ENCODE measurements around the gene PCDHGA2.

PCDHGA2 gene

DNA sequence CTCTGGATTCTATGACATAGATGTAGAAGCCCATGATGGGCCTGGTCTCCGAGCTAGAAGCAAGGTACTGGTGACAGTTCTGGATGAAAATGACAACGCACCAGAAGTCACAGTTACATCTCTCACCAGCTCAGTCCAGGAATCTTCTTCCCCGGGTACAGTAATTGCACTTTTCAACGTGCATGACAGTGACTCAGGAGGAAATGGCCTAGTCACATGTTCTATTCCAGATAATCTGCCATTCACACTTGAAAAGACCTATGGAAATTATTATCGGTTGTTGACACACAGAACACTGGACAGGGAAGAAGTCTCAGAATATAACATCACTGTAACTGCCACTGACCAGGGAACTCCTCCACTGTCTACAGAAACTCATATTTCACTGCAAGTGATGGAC lies 17.6 kb downstream of the PCDHGA2 start:
- no peak overlapping the region for H3K27ac Mint-ChIP-seq
- DNase-seq = no peak
- no peak overlapping the region for H3K4me3 Mint-ChIP-seq
- H3K27me3 Mint-ChIP-seq = peaks cover 50 to 92% of the 10 kb centered on the region in 2 donors
- peaks cover under 1% of the 10 kb centered on the region for H3K36me3 Mint-ChIP-seq (ENCODE audit: insufficient read depth)
- H3K4me1 Mint-ChIP-seq (ENCODE audit: low read depth in 2 of 2) = peaks cover 2 to 5% of the 10 kb centered on the region in 2 donors
- no peak for ATAC-seq (replicated peaks)
- peaks cover 0 to 7% of the 10 kb centered on the region in 2 donors for H3K9me3 Mint-ChIP-seq

DNA sequence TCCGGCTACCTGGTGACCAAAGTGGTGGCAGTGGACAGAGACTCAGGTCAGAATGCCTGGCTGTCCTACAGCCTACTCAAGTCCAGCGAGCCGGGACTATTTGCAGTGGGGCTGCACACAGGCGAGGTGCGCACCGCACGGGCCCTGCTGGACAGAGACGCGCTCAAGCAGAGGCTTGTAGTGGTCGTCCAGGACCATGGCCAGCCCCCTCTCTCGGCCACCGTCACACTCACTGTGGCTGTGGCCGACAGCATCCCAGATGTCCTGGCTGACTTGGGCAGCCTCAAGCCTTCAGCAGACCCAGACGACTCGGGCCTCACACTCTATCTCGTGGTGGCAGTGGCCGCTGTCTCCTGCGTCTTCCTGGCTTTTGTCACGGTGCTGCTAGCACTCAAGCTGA lies 18.4 kb downstream of the PCDHGA2 start:
- H3K27ac Mint-ChIP-seq = no peak overlapping the region
- H3K4me1 Mint-ChIP-seq (ENCODE audit: low read depth in 2 of 2) = peaks cover 2 to 5% of the 10 kb centered on the region in 2 donors
- no peak overlapping the region for H3K4me3 Mint-ChIP-seq
- peaks cover 0 to 7% of the 10 kb centered on the region in 2 donors for H3K9me3 Mint-ChIP-seq
- DNase-seq (no peak), ATAC-seq (replicated peaks) (no peak)
- peaks cover 7% of the 10 kb centered on the region for H3K36me3 Mint-ChIP-seq (ENCODE audit: insufficient read depth)
- H3K27me3 Mint-ChIP-seq = peaks cover 51 to 96% of the 10 kb centered on the region in 2 donors

DNA sequence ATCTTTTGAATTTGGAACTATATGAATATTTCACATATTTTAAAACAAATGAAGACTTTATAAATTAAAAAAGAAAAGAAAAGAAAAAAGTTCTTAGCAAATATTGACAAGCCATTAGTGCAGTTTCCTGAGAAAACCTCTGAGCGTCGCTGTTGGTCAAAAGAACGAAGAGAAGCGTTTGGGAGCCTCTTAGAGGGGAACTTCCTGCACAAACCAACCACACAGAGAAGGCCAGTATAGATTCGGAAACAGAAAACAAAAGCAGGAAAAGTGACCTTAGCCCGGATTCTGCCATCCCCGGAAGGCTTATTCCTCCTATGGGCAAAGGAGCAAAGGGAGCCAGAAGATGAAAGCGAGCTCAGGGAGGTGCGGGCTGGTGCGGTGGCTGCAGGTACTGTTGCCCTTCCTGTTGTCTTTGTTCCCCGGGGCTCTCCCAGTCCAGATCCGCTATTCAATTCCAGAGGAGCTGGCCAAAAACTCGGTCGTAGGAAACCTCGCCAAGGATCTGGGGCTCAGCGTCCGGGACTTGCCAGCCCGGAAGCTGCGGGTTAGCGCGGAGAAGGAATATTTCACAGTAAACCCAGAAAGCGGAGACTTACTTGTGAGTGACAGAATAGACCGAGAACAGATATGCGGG lies 21.3 kb downstream of the PCDHGA2 start, which contains the start of gene PCDHGB2:
TSS of gene PCDHGB2 (plus strand) at position 205 of the 637 bp plus-strand sequence. CDS start at position 347, 142 bp downstream.
- DNase-seq (peak in 1 of 3 experiments; percentile 20), ATAC-seq (replicated peaks) (peak; percentile 54)
- H3K27me3 Mint-ChIP-seq = peaks cover 59 to 95% of the 10 kb centered on the region in 2 donors
- peaks cover 2 to 9% of the 10 kb centered on the region in 2 donors for H3K4me1 Mint-ChIP-seq (ENCODE audit: low read depth in 2 of 2)
- H3K4me3 Mint-ChIP-seq = peak within 1 kb of the TSS; percentile 65 to 80
- H3K36me3 Mint-ChIP-seq (ENCODE audit: insufficient read depth) = peaks cover 13% of the 10 kb centered on the region
- H3K27ac Mint-ChIP-seq = peak within 1 kb of the TSS; percentile 44 to 47
- peaks cover 0 to 15% of the 10 kb centered on the region in 2 donors for H3K9me3 Mint-ChIP-seq

DNA sequence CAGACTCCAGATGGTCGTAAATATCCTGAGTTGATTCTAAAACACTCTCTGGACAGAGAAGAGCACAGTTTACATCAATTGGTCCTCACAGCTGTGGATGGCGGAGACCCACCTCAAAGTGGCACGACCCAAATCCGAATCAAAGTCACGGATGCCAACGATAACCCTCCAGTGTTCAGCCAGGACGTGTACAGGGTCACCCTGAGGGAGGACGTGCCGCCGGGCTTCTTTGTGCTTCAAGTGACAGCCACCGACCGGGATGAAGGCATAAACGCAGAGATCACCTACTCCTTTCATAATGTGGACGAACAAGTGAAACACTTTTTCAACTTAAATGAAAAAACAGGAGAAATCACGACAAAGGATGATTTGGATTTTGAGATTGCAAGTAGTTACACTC lies 22.1 kb downstream of the PCDHGA2 start:
- ATAC-seq (replicated peaks) (no peak), DNase-seq (no peak)
- Mint-ChIP-seq H3K27ac (no peak overlapping the region), H3K4me1 (ENCODE audit: low read depth in 2 of 2) (peaks cover 2 to 9% of the 10 kb centered on the region in 2 donors), H3K27me3 (peaks cover 60 to 95% of the 10 kb centered on the region in 2 donors), H3K36me3 (ENCODE audit: insufficient read depth) (peaks cover 16% of the 10 kb centered on the region), H3K4me3 (peak overlapping the region in 1 of 2 donors; percentile 80), H3K9me3 (peaks cover 0 to 15% of the 10 kb centered on the region in 2 donors)

DNA sequence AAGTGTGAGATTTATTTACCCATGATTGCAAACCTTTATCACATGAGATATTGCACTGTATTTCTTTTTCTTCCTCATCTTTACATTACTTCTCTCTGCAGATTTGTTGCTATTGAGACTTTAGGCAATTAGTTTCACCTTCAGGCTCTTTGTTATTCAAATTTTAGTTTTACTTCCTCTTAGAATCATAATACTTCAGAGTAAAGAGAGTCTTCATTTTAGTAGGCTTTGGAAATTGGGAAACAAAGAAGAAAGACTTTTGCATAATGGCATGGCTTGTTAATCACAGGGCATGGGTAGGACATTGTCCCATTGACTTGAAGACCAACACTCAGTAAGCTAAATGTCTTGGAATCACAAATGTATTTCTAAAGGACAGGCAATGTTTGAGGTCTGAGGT lies 24.2 kb downstream of the PCDHGA2 start:
- H3K36me3 Mint-ChIP-seq (ENCODE audit: insufficient read depth) = peaks cover 19% of the 10 kb centered on the region
- peaks cover 52 to 90% of the 10 kb centered on the region in 2 donors for H3K27me3 Mint-ChIP-seq
- ATAC-seq (replicated peaks) = no peak
- H3K9me3 Mint-ChIP-seq = peaks cover 0 to 15% of the 10 kb centered on the region in 2 donors
- DNase-seq = no peak
- no peak overlapping the region for H3K27ac Mint-ChIP-seq
- H3K4me3 Mint-ChIP-seq = no peak overlapping the region
- peaks cover 2 to 9% of the 10 kb centered on the region in 2 donors for H3K4me1 Mint-ChIP-seq (ENCODE audit: low read depth in 2 of 2)

DNA sequence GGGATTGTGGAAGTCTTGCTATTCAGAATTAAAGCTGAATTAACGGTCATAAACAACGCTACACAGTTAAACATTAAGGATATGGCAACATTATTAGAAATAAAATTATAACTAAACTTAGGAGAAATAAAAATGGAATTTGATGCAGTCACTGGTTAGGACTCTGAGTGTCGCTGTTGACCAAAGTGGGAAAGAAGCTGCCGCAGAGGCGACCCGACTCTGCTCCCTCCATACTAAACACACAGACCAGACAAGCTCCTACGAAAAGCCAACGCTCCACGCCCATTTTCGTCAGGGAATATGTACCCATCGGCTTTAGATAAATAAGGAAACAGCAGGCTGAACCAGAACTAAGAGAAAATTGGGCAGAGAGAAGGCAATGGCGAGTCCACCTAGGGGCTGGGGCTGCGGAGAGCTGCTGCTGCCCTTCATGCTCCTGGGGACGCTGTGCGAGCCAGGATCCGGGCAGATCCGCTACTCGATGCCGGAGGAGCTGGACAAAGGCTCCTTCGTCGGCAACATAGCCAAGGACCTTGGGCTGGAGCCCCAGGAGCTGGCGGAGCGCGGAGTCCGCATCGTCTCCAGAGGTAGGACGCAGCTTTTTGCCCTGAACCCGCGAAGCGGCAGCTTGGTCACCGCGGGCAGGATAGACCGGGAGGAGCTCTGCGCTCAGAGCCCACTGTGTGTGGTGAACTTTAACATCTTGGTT lies 25.5 kb downstream of the PCDHGA2 start, which contains the start of gene PCDHGA5:
TSS of gene PCDHGA5 (plus strand) at position 211 of the 709 bp plus-strand sequence. CDS start at position 380, 169 bp downstream.
- Mint-ChIP-seq H3K4me1 (ENCODE audit: low read depth in 2 of 2) (peaks cover 2 to 9% of the 10 kb centered on the region in 2 donors), H3K9me3 (peaks cover 0 to 15% of the 10 kb centered on the region in 2 donors), H3K27me3 (peaks cover 51 to 89% of the 10 kb centered on the region in 2 donors), H3K27ac (no peak within 1 kb of the TSS), H3K36me3 (ENCODE audit: insufficient read depth) (peaks cover 19% of the 10 kb centered on the region), H3K4me3 (no peak within 1 kb of the TSS)
- ATAC-seq (replicated peaks) (no peak), DNase-seq (no peak)

DNA sequence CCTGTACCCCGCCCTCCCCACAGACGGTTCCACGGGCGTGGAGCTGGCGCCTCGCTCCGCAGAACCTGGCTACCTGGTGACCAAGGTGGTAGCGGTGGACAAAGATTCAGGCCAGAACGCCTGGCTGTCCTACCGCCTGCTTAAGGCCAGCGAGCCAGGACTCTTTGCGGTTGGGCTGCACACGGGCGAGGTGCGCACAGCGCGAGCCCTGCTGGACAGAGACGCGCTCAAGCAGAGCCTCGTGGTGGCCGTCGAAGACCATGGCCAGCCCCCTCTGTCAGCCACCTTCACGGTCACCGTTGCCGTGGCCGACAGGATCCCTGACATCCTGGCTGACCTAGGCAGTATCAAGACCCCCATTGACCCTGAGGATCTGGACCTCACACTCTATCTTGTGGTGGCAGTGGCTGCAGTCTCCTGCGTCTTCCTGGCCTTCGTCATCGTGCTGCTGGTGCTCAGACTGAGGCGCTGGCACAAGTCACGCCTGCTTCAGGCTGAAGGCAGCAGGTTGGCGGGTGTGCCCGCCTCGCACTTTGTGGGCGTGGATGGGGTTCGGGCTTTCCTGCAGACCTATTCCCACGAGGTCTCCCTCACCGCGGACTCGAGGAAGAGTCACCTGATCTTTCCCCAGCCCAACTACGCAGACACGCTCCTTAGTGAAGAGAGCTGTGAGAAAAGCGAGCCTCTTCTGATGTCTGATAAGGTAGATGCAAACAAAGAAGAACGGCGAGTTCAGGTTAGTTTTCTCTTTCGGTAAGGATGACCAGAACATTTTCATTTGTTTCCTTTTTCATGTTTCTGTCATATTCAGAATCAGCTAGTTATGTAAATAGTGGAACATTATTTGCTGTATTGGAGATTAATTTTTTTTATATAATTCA lies 27.7 kb downstream of the PCDHGA2 start:
- Mint-ChIP-seq H3K36me3 (ENCODE audit: insufficient read depth) (peaks cover 17% of the 10 kb centered on the region), H3K4me1 (ENCODE audit: low read depth in 2 of 2) (peaks cover 3 to 10% of the 10 kb centered on the region in 2 donors), H3K4me3 (no peak overlapping the region), H3K27me3 (peaks cover 52 to 85% of the 10 kb centered on the region in 2 donors), H3K27ac (no peak overlapping the region), H3K9me3 (peaks cover 0 to 8% of the 10 kb centered on the region in 2 donors)
- ATAC-seq (replicated peaks) (no peak), DNase-seq (no peak)

DNA sequence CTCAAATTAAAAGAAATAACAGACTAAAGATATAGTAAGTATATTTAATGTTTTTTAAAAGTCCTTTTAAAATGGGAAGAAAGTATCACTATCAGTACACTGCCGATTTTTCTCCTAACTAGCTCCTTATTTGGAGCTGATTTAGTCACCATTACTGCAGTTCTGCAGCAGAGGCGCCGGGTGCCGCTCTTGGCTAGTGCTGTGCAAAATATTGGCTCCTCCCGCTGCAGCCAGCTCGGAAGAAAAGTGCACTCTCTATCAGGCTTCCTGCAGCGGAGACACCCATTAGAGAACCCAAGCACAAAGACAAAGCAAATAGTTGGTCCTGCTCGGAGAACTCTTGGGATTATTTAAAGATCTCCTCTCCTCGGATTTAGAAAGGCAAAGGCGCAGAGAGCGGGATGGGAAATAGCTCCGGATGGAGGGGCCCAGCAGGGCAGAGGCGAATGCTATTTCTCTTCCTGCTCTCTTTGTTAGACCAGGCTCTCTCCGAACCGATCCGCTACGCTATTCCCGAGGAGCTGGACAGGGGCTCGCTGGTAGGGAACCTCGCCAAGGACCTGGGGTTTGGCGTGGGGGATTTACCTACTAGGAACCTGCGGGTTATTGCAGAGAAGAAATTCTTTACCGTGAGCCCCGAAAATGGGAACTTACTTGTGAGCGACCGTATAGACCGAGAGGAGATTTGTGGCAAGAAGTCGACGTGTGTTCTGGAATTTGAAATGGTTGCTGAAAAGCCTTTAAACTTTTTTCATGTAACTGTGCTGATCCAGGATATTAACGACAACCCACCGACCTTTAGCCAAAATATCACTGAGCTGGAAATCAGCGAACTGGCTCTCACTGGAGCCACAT lies 31.7 kb downstream of the PCDHGA2 start, which contains the start of gene PCDHGB3:
TSS of gene PCDHGB3 (plus strand) at position 249 of the 855 bp plus-strand sequence. CDS start at position 402, 153 bp downstream.
- Mint-ChIP-seq H3K27ac (peak within 1 kb of the TSS in 1 of 2 donors; percentile 77), H3K4me3 (peak within 1 kb of the TSS; percentile 75 to 86), H3K4me1 (ENCODE audit: low read depth in 2 of 2) (peaks cover 5% of the 10 kb centered on the region in 2 donors), H3K27me3 (peaks cover 35 to 63% of the 10 kb centered on the region in 2 donors), H3K36me3 (ENCODE audit: insufficient read depth) (peaks cover 3% of the 10 kb centered on the region), H3K9me3 (no peaks in the 10 kb centered on the region)
- ATAC-seq (replicated peaks) = peak; percentile 74
- DNase-seq = no peak

DNA sequence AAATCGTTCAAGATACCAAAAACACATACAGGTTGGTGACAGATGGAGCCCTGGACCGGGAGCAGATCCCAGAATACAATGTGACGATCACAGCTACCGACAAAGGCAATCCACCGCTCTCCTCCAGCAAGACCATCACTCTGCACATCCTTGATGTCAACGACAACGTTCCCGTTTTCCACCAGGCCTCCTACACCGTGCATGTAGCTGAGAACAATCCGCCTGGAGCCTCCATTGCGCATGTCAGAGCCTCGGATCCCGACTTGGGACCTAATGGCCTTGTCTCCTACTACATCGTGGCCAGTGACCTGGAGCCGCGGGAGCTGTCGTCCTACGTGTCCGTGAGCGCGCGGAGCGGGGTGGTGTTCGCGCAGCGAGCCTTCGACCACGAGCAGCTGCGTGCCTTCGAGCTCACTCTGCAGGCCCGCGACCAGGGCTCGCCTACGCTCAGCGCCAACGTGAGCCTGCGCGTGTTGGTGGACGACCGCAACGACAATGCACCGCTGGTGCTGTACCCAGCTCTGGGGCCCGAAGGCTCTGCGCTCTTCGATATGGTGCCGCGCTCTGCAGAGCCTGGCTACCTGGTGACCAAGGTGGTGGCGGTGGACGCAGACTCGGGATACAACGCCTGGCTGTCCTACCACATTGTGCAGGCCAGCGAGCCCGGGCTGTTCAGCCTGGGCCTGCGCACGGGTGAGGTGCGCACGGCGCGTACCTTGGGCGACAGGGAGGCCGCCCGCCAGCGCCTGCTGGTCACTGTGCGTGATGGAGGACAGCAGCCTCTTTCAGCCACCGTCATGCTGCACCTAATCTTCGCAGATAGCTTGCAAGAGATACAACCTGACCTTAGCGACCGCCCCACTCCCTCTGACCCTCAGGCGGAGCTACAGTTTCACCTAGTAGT lies 33.3 kb downstream of the PCDHGA2 start:
- no peak for ATAC-seq (replicated peaks)
- peaks cover 3% of the 10 kb centered on the region for H3K36me3 Mint-ChIP-seq (ENCODE audit: insufficient read depth)
- H3K9me3 Mint-ChIP-seq = peaks cover 0 to 4% of the 10 kb centered on the region in 2 donors
- no peak for DNase-seq
- peaks cover 5% of the 10 kb centered on the region in 2 donors for H3K4me1 Mint-ChIP-seq (ENCODE audit: low read depth in 2 of 2)
- no peak overlapping the region for H3K27ac Mint-ChIP-seq
- no peak overlapping the region for H3K4me3 Mint-ChIP-seq
- peaks cover 32 to 59% of the 10 kb centered on the region in 2 donors for H3K27me3 Mint-ChIP-seq

DNA sequence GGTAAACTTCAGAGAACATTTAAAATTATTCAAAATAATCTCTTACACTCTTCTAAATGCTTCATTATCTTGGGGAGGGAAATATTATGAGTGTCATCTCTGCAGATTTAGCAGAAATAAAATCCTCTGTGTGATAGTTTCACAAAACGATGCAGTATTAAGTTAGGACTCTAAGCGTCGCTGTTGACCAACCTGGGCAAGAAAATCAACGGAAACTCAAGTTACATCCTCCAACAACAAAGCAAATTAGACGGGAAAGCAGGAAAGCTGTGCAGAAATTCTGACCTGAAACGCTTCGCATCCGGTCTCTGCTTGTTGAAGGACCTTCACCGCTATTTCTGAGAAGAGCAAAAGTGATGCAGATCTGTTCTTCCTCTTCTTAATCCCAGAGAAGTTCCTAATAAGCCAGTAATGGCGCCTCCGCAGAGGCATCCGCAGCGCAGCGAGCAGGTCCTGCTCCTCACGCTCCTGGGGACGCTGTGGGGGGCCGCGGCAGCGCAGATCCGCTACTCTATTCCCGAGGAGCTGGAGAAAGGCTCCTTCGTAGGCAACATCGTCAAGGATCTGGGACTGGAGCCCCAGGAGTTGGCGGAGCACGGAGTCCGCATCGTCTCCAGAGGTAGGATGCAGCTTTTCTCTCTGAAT lies 35.2 kb downstream of the PCDHGA2 start, which contains the start of gene PCDHGA6:
TSS of gene PCDHGA6 (plus strand) at position 219 of the 645 bp plus-strand sequence. CDS start at position 412, 193 bp downstream.
- H3K4me3 Mint-ChIP-seq = no peak within 1 kb of the TSS
- no peaks in the 10 kb centered on the region for H3K36me3 Mint-ChIP-seq (ENCODE audit: insufficient read depth)
- no peak for ATAC-seq (replicated peaks)
- no peak within 1 kb of the TSS for H3K27ac Mint-ChIP-seq
- peaks cover 30 to 53% of the 10 kb centered on the region in 2 donors for H3K27me3 Mint-ChIP-seq
- no peak for DNase-seq
- peaks cover 5% of the 10 kb centered on the region in 2 donors for H3K4me1 Mint-ChIP-seq (ENCODE audit: low read depth in 2 of 2)
- H3K9me3 Mint-ChIP-seq = peaks cover 0 to 4% of the 10 kb centered on the region in 2 donors

DNA sequence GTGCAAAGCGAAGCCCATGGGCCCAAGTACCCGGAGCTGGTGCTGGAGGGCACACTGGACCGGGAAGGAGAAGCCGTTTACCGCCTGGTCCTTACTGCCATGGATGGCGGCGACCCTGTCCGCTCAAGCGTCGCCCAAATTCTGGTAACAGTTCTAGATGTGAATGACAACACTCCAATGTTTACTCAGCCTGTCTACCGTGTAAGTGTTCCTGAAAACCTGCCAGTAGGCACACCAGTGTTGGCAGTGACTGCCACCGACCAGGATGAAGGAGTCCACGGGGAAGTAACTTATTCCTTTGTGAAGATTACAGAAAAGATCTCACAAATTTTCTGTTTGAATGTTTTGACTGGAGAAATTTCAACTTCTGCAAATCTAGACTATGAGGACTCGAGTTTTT lies 36.1 kb downstream of the PCDHGA2 start:
- ATAC-seq (replicated peaks) (no peak), DNase-seq (no peak)
- peaks cover 26 to 52% of the 10 kb centered on the region in 2 donors for H3K27me3 Mint-ChIP-seq
- peaks cover 0 to 4% of the 10 kb centered on the region in 2 donors for H3K9me3 Mint-ChIP-seq
- H3K36me3 Mint-ChIP-seq (ENCODE audit: insufficient read depth) = no peaks in the 10 kb centered on the region
- H3K4me1 Mint-ChIP-seq (ENCODE audit: low read depth in 2 of 2) = peaks cover 5% of the 10 kb centered on the region in 2 donors
- no peak overlapping the region for H3K27ac Mint-ChIP-seq
- no peak overlapping the region for H3K4me3 Mint-ChIP-seq
